HepG2 (cell line): Measurements from ENCODE around the gene FBH1. TPM values are rescaled to one million over a fixed set of nuclear protein-coding genes. Genes with fewer than 3 reads are reported as not detected.
A peak's percentile ranks its signal among the peaks of the same experiment; 100 is the strongest.

Source experiments
- ARID3A ChIP-seq: IDR thresholded peaks from 2 replicates; pipeline ENCODE4 v1.6.1; 2012; ENCODE audit warnings: low read depth, low read length, improper control_type of control experiment
- CAMTA2 ChIP-seq: sonication (generic); formaldehyde crosslinking; IDR thresholded peaks from 2 replicates; pipeline ENCODE4 v1.4.0; 2020; ENCODE audit warnings: mild to moderate bottlenecking, missing genetic modification reagents, borderline replicate concordance
- E2F2 ChIP-seq: sonication (generic); formaldehyde crosslinking; IDR thresholded peaks from 2 replicates; pipeline ENCODE4 v1.4.0; 2020; ENCODE audit warnings: missing genetic modification reagents, borderline replicate concordance
- ESRRA ChIP-seq: sonication (generic); formaldehyde crosslinking; IDR thresholded peaks from 2 replicates; pipeline ENCODE4 v1.5.1; 2020; ENCODE audit warnings: mild to moderate bottlenecking, low read depth, missing genetic modification reagents
- FOXM1 ChIP-seq: sonication (generic); formaldehyde crosslinking; IDR thresholded peaks from 2 replicates; pipeline ENCODE4 v1.5.0; 2020; ENCODE audit warnings: missing genetic modification reagents
- HOXA5 ChIP-seq: sonication (generic); formaldehyde crosslinking; IDR thresholded peaks from 2 replicates; pipeline ENCODE4 v1.4.0; 2020; ENCODE audit warnings: missing genetic modification reagents
- MXD4 ChIP-seq: IDR thresholded peaks from 2 replicates; pipeline ENCODE4 v1.6.1; 2016; ENCODE audit warnings: mild to moderate bottlenecking, missing biosample characterization, missing genetic modification reagents
- PBX3 ChIP-seq: sonication (generic); formaldehyde crosslinking; IDR thresholded peaks from 2 replicates; pipeline ENCODE4 v1.8.1; 2023; ENCODE audit warnings: missing genetic modification reagents, inconsistent platforms, borderline replicate concordance
- SAFB2 ChIP-seq: sonication (generic); formaldehyde crosslinking; IDR thresholded peaks from 2 replicates; pipeline ENCODE4 v1.5.1; 2020; ENCODE audit warnings: missing genetic modification reagents, low read depth, mild to moderate bottlenecking, borderline replicate concordance
- SAP130 ChIP-seq: IDR thresholded peaks from 2 replicates; pipeline ENCODE4 v1.6.1; 2016; ENCODE audit warnings: low read depth
- SIX4 ChIP-seq: sonication (generic); formaldehyde crosslinking; IDR thresholded peaks from 2 replicates; pipeline ENCODE4 v1.4.0; 2020; ENCODE audit warnings: missing genetic modification reagents
- SKI ChIP-seq: fragments of 450-650 bp; IDR thresholded peaks from one replicate; pipeline ENCODE4 v1.6.1; 2018; ENCODE audit warnings: mild to moderate bottlenecking; ENCODE audit not compliant: partially characterized antibody
- SNAPC2 ChIP-seq: sonication (generic); formaldehyde crosslinking; IDR thresholded peaks from 2 replicates; pipeline ENCODE4 v1.8.1; 2022; ENCODE audit warnings: mild to moderate bottlenecking, missing genetic modification reagents
- SP1 ChIP-seq, 2 experiments: fragments of 450-650 bp in 1 of 2; sonication (generic) in 1 of 2; formaldehyde crosslinking in 1 of 2; IDR thresholded peaks; 2 replicates each; pipeline versions ENCODE4 v1.4.0 to v1.6.1; 2016 to 2020; ENCODE audit warnings: missing genetic modification reagents in 1 of 2
- SPEN ChIP-seq: sonication (generic); formaldehyde crosslinking; IDR thresholded peaks from 2 replicates; pipeline ENCODE4 v1.5.1; 2020; ENCODE audit warnings: low read depth, mild to moderate bottlenecking, missing genetic modification reagents
- U2AF2 ChIP-seq: fragments of 200-400 bp; formaldehyde crosslinking; IDR thresholded peaks from 2 replicates; pipeline ENCODE4 v1.6.1; 2017; ENCODE audit warnings: low read depth, mild to moderate bottlenecking, low read length
- XRCC5 ChIP-seq: fragments of 200-400 bp; formaldehyde crosslinking; optimal IDR thresholded peaks from 2 replicates; pipeline ENCODE3; 2017; ENCODE audit warnings: mild to moderate bottlenecking, low read length
- ZBTB3 ChIP-seq: sonication (generic); formaldehyde crosslinking; IDR thresholded peaks from 2 replicates; pipeline ENCODE4 v1.4.0; 2020; ENCODE audit warnings: low read depth, mild to moderate bottlenecking, moderate library complexity, missing genetic modification reagents, borderline replicate concordance
- ZFX ChIP-seq: sonication (generic); formaldehyde crosslinking; IDR thresholded peaks from 2 replicates; pipeline ENCODE4 v1.4.0; 2020; ENCODE audit warnings: mild to moderate bottlenecking, low read depth, missing genetic modification reagents, moderate library complexity
- ZKSCAN1 ChIP-seq: fragments of 150-350 bp; IDR thresholded peaks from 2 replicates; pipeline ENCODE4 v1.6.1; 2014; ENCODE audit warnings: low read length
- ZNF546 ChIP-seq: sonication (generic); formaldehyde crosslinking; conservative IDR thresholded peaks from 2 replicates; pipeline ENCODE4 v1.8.1; 2023; ENCODE audit warnings: mild to moderate bottlenecking, missing genetic modification reagents
- ZNF616 ChIP-seq: sonication (generic); formaldehyde crosslinking; IDR thresholded peaks from 2 replicates; pipeline ENCODE4 v1.5.0; 2020; ENCODE audit warnings: low read depth, mild to moderate bottlenecking, missing genetic modification reagents
- ZNF639 ChIP-seq: conservative IDR thresholded peaks from 2 replicates; pipeline ENCODE4 v1.6.1; 2018; ENCODE audit warnings: missing genetic modification reagents
- ZNF766 ChIP-seq: sonication (generic); formaldehyde crosslinking; IDR thresholded peaks from 2 replicates; pipeline ENCODE4 v1.5.0; 2020; ENCODE audit warnings: missing genetic modification reagents, borderline replicate concordance
- ZNF777 ChIP-seq: sonication (generic); formaldehyde crosslinking; IDR thresholded peaks from 2 replicates; pipeline ENCODE4 v1.4.0; 2020; ENCODE audit warnings: missing genetic modification reagents
- polyA plus RNA-seq, 8 experiments: library from polyadenylated mRNA; depleted of rRNA in 3 of 8; stranded (reverse) in 7 of 8; unstranded in 1 of 8; fragments of >200 nt; fragmentation: Illumina TruSeq in 4 of 8; extraction: Trizol in 4 of 8; gene quantifications; 2 replicates each; pipeline versions ENCODE4 v1.2.1 to v1.2.3, GENCODE V29; 2011 to 2016; ENCODE audit warnings: low read depth in 4 of 8, missing spikeins in 1 of 8, mixed read lengths in 1 of 8; ENCODE audit not compliant: insufficient read depth in 1 of 8
- total RNA-seq, 5 experiments: library from RNA; depleted of rRNA; stranded (reverse); fragments of >200 nt; fragmentation: Illumina TruSeq; extraction: Trizol; gene quantifications; 2 replicates each; pipeline ENCODE4 v1.2.3, GENCODE V29; 2016; ENCODE audit warnings: low read depth in 1 of 5

The FBH1 gene
- total and polyA plus RNA-seq, 2 of the 13 experiments (the other 11 are each of a cell fraction or from before 2014, with no cell fraction given), result 48.8 to 60.3 TPM

- TF ChIP-seq ARID3A (no peak), MXD4 (CRISPR knock-in tag) (peak; percentile 85), ZFX (CRISPR knock-in tag) (peak; percentile 91), SKI (peak; percentile 16), SNAPC2 (CRISPR knock-in tag) (0 out of 2 replicates have a peak, but pooled peaks have one; percentile 64), SAFB2 (CRISPR knock-in tag) (no peak), ZNF546 (CRISPR knock-in tag) (0 out of 2 replicates have a peak, but pooled peaks have one; percentile 44), SAP130 (CRISPR knock-in tag) (peak; percentile 95), U2AF2 (no peak), PBX3 (CRISPR knock-in tag) (peak; percentile 99), SIX4 (CRISPR knock-in tag) (no peak), SPEN (CRISPR knock-in tag) (peak; percentile 85), E2F2 (CRISPR knock-in tag) (0 out of 2 replicates have a peak, but pooled peaks have one; percentile 27), ZNF616 (CRISPR knock-in tag) (0 out of 2 replicates have a peak, but pooled peaks have one; percentile 66), ZKSCAN1 (no peak), CAMTA2 (CRISPR knock-in tag) (0 out of 2 replicates have a peak, but pooled peaks have one; percentile 26), FOXM1 (CRISPR knock-in tag) (no peak), ZNF777 (no peak; the same call in none of the 2 replicates), XRCC5 (peak; percentile 93), ZBTB3 (CRISPR knock-in tag) (no peak), SP1 (IDR thresholded peaks at IDR 0.05) (peak; percentile 98), SP1 (CRISPR knock-in tag; IDR thresholded peaks at IDR 0.05) (peak; percentile 100), ZNF766 (peak; percentile 90; the same call in 1 of the 2 replicates), ESRRA (CRISPR knock-in tag) (peak; percentile 63; the same call in 1 of the 2 replicates), HOXA5 (CRISPR knock-in tag) (peak; percentile 65; the same call in 1 of the 2 replicates), ZNF639 (peak; percentile 99)
Observed at GRCh38 chr10:5889624-5890451, at the start of gene FBH1, which contains the start of gene ANKRD16 (continued).
